GM13976 (cell line): Measurements from ENCODE around the gene HPSE2.

ENCODE experiments used
- DNase-seq: peaks from one replicate; pipeline ENCODE4 v3.0.0; 2012; ENCODE audit warnings: low spot score
- in situ Hi-C: fragments of 300-500 bp; cut with MboI; formaldehyde crosslinking; loops from one replicate; pipeline ENCODE4 v1.12.0; 2022; ENCODE audit warnings: low sequenced_read_pairs, mixed read lengths, inconsistent platforms; ENCODE audit not compliant: unreplicated experiment
- TF ChIP-seq, protein P1 (sequence below): IDR thresholded peaks from 2 replicates; pipeline ENCODE4 v1.5.1; 2012; ENCODE audit warnings: borderline replicate concordance, mild to moderate bottlenecking; ENCODE audit not compliant: insufficient read depth; ENCODE audit errors: extremely low read depth, missing control alignments, control extremely low read depth

HPSE2 gene

DNA sequence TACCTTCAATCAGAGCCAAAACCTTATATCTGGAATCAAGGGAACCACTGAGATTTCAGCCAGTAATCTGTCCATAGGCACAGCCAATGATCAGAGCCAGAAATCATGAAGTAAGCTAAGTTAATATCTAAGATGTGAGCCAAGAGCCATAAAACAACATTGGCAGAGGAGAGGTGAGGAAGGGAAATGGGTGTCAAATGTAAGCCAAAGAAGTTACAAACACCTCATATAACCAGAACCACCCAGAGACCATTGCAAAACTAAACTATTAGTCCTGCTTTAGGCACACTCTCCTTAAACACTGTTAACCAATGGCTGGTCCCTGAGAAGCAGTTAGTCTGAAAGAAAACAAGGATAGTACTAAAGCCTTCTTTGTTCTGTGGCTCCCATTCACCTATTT lies 173.1 kb downstream of the HPSE2 start:
- TF ChIP-seq, protein P1, sequence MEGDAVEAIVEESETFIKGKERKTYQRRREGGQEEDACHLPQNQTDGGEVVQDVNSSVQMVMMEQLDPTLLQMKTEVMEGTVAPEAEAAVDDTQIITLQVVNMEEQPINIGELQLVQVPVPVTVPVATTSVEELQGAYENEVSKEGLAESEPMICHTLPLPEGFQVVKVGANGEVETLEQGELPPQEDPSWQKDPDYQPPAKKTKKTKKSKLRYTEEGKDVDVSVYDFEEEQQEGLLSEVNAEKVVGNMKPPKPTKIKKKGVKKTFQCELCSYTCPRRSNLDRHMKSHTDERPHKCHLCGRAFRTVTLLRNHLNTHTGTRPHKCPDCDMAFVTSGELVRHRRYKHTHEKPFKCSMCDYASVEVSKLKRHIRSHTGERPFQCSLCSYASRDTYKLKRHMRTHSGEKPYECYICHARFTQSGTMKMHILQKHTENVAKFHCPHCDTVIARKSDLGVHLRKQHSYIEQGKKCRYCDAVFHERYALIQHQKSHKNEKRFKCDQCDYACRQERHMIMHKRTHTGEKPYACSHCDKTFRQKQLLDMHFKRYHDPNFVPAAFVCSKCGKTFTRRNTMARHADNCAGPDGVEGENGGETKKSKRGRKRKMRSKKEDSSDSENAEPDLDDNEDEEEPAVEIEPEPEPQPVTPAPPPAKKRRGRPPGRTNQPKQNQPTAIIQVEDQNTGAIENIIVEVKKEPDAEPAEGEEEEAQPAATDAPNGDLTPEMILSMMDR: no peak
- in situ Hi-C loops: no loop called here
- DNase-seq: no peak

DNA sequence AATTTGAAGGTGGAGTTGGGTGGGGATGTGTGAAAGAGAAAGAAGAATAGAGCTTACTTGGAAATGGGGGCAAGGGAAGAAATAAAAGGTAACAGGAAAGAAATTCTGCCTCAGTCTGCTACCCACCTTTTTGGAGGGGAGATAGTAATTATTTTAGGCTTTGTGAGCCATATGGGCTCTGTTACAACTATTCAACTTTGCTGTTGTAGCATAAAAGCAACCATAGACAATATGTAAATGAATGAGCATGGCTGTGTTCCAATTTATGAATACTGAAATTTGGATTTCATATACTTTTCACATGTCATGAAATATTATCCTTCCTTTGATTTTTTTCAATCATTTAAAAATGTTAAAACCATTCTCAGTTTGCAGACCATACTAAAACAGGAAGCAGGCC lies 176.9 kb downstream of the HPSE2 start:
- TF ChIP-seq, protein P1: no peak
- DNase-seq: no peak
- in situ Hi-C loops: no loop called here

DNA sequence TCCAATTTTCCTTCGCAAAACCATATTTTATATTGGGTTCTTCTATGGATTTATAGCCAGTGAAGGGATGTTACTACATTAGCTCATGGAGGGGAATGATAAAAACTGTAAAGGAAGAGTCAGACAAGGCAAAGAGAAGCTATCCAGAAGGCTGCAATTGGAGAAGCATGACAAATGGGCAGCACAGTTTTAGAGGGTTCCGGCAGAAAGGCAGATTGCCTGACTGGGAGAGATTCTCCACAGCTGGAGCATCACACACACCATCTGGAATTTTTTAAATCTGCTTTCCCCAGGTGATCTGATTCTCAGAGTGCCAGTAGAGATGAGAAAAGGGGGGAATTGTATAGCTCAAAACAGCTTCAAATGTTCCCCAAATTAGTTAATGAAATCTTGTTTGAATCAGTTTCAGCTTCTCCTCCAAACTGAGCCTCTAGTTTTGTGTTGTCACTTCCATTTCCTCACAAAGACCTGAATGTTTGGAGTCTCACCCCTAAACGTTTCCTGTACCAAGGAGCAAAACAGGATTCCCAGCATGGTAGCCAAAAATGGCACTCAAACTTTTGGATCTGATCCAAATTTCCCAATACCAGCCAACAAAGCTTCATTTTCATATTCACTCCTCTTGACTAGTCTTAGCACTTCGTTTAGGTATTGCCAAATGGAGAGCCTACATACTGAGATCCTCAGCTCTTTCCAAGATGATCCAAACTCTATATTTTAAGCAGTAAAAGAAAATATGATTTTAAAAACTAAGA lies 177.5 kb downstream of the HPSE2 start:
- TF ChIP-seq, protein P1: no peak
- no peak for DNase-seq
- in situ Hi-C loops: no loop called here

DNA sequence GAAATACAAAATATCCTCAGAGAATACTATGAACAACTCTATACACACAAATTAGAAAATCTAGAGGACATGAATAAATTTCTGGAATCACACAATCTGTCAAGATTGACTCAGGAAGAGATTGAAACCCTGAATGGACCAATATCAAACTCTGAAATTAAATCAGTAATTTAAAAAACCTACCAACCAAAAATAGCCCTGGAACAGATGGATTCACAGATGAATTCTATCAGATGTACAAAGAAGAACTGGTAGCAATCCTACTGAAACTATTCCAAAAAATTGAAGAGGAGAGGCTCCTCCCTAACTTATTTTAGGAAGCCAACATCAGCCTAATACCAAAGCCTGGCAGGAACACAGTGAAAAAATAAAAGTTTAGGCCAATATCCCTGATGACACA lies 190.0 kb downstream of the HPSE2 start:
- DNase-seq: no peak
- TF ChIP-seq, protein P1: no peak
- in situ Hi-C loops: loop anchor here (25.0 kb wide), 1 partner anchor 583 kb away; no protein-coding TSS in a partner anchor

DNA sequence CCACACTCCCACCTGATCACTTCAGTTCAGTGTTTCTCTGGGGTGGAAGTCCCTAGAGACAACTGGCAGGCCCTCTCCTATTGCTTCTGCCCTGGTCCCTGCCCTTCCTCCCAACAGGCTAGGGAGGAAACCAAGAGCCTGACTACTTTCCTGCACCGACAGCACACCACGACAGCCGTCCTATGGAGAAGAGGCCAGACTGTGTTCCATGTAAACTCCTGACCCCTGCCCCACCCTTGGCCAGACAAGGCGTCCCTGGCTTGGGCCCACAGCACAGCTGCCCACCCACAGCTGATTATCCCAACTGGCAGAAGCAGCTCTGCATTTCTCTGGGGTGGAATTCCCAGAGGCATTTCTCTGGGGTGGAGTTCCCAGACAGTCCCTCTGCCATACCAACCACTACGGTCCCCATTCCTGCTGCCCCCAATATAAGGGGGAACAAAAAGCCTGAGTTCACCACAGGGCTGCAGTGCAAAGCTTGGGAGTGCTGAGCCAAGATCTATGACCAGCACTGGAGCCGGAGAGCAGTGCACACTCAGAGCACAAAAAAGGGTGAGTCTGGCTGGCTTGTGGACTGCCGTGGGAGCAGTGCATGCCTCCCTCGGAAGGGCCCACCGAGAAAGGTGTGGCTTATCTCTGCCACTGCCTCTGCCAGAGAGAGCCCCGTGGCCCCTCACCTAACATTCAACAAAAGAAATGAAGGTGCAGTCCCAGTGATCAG lies 193.4 kb downstream of the HPSE2 start:
- TF ChIP-seq, protein P1: no peak
- in situ Hi-C loops: loop anchor here (25.0 kb wide), 1 partner anchor 580 kb away; no protein-coding TSS in a partner anchor
- DNase-seq: no peak

GRCh38 chr10:99041468-99041867 lies 194.2 kb downstream of the HPSE2 start:
- in situ Hi-C loops: loop anchor here (25.0 kb wide), 1 partner anchor 579 kb away; no protein-coding TSS in a partner anchor
- DNase-seq: no peak
- TF ChIP-seq, protein P1: no peak
